HCT116 (cell line): ENCODE data around the gene CERT1. TPM values are rescaled to one million over a fixed set of nuclear protein-coding genes. Genes with fewer than 3 reads are reported as not detected.

Experiments used
- ATAC-seq: fragments of 200-7000 bp; cut with Tn5 transposase; 2 replicates; pipeline ENCODE4 v1.9.1; 2020; ENCODE audit warnings: mild to moderate bottlenecking, moderate library complexity
- BruUV-seq: library from RNA; stranded (reverse); fragments of 400-500 nt; replicated peaks from 2 replicates; lab custom pipeline; 2021; lab: Mats Ljungman, UMichigan
- CTCF ChIA-PET: fragments of 300-600 bp; sonication (Branson Sonifier 250); formaldehyde crosslinking; loops from one replicate; lab custom pipeline; 2021; ENCODE audit warnings: antibody characterized with exemption; lab: Charles Lee
- POLR2A ChIA-PET: fragments of 300-600, 350-600 bp; sonication (Branson Sonifier 250); formaldehyde crosslinking; loops from one replicate; lab custom pipeline; 2021; ENCODE audit warnings: antibody characterized with exemption; lab: Charles Lee
- RAD21 ChIA-PET, 2 experiments: fragments of 300-600 bp; sonication (Branson Sonifier 250); formaldehyde crosslinking; loops; one replicate each; lab custom pipeline; 2023; ENCODE audit warnings: low total read pairs in 2 of 2; ENCODE audit not compliant: uncharacterized antibody in 2 of 2, unreplicated experiment in 2 of 2, low non-redundant PET in 1 of 2; lab: Charles Lee
- DNase-seq: peaks from one replicate; pipeline ENCODE4 v3.0.0-alpha.2; 2010; ENCODE audit warnings: low read depth, low spot score
- H2AFZ ChIP-seq: fragments of 200-600 bp; shearing (Covaris generic), sonication (generic); 2 replicates; pipeline ENCODE4 v1.6.1; 2017; ENCODE audit warnings: low read depth, mixed run types, mixed read lengths, antibody characterized with exemption, low read length; ENCODE audit not compliant: poor library complexity, severe bottlenecking
- H3K27ac ChIP-seq: 2 replicates; pipeline ENCODE4 v1.5.1; 2012; ENCODE audit warnings: low read depth, low read length
- H3K27me3 ChIP-seq: fragments of 200-600 bp; sonication (generic); 2 replicates; pipeline ENCODE4 v1.6.1; 2016; ENCODE audit warnings: mixed run types, low read length, mixed read lengths; ENCODE audit not compliant: insufficient read depth
- H3K36me3 ChIP-seq, 2 experiments: fragments of 200-500 bp in 1 of 2; fragments of 200-600 bp in 1 of 2; sonication (Bioruptor generic) in 1 of 2; sonication (generic) in 1 of 2; 2 replicates each; pipeline versions ENCODE4 v1.5.1 to v1.6.1; 2014 to 2016; ENCODE audit warnings: low read length in 2 of 2, inconsistent platforms in 1 of 2, mixed read lengths in 1 of 2, mixed run types in 1 of 2; ENCODE audit not compliant: insufficient read depth in 2 of 2, control insufficient read depth in 1 of 2
- H3K4me1 ChIP-seq, 2 experiments: fragments of 200-600 bp in 1 of 2; sonication (generic) in 1 of 2; 2 replicates each; pipeline versions ENCODE4 v1.5.1 to v1.6.1; 2012 to 2017; ENCODE audit warnings: low read length in 2 of 2, inconsistent platforms in 1 of 2, mild to moderate bottlenecking in 1 of 2, mixed read lengths in 1 of 2, mixed run types in 1 of 2, moderate library complexity in 1 of 2; ENCODE audit not compliant: insufficient read depth in 2 of 2, control insufficient read depth in 1 of 2
- H3K4me2 ChIP-seq: fragments of 200-600 bp; sonication (generic); 2 replicates; pipeline ENCODE4 v1.6.1; 2017; ENCODE audit warnings: mixed run types, low read length, mixed read lengths
- H3K4me3 ChIP-seq, 2 experiments: fragments of 200-600 bp in 1 of 2; sonication (generic) in 1 of 2; replicated peaks in 1 of 2; 2 replicates each; pipeline ENCODE4 v1.5.1; 2011 to 2016; ENCODE audit warnings: low read length in 2 of 2, control low read depth in 1 of 2, low read depth in 1 of 2, mild to moderate bottlenecking in 1 of 2, mixed read lengths in 1 of 2, mixed run types in 1 of 2
- H3K79me2 ChIP-seq: fragments of 200-600 bp; sonication (generic); 2 replicates; pipeline ENCODE4 v1.6.1; 2017; ENCODE audit warnings: mild to moderate bottlenecking, mixed run types, low read length, moderate library complexity, mixed read lengths; ENCODE audit not compliant: insufficient read depth
- H3K9ac ChIP-seq: fragments of 200-600 bp; sonication (generic); 2 replicates; pipeline ENCODE4 v1.6.1; 2016; ENCODE audit warnings: low read length, mixed read lengths
- H3K9me2 ChIP-seq: fragments of 200-600 bp; sonication (generic), shearing (Covaris generic); 2 replicates; pipeline ENCODE4 v1.6.1; 2017; ENCODE audit warnings: mixed run types, mild to moderate bottlenecking, moderate library complexity; ENCODE audit not compliant: insufficient read depth
- H3K9me3 ChIP-seq, 2 experiments: fragments of 200-500 bp in 1 of 2; fragments of 200-600 bp in 1 of 2; sonication (Bioruptor generic) in 1 of 2; sonication (generic) in 1 of 2; 2 replicates each; pipeline ENCODE4 v1.6.1; 2014 to 2017; ENCODE audit warnings: low read length in 2 of 2, mixed read lengths in 2 of 2, inconsistent platforms in 1 of 2, low read depth in 1 of 2, mild to moderate bottlenecking in 1 of 2, mixed run types in 1 of 2, moderate library complexity in 1 of 2; ENCODE audit not compliant: control insufficient read depth in 1 of 2, insufficient read depth in 1 of 2
- H4K20me1 ChIP-seq: fragments of 200-600 bp; sonication (generic), shearing (Covaris generic); 2 replicates; pipeline ENCODE4 v1.6.1; 2017; ENCODE audit warnings: mixed run types, mild to moderate bottlenecking, moderate library complexity; ENCODE audit not compliant: insufficient read depth
- CBX3 ChIP-seq: IDR thresholded peaks from 2 replicates; pipeline ENCODE4 v1.6.1; 2012; ENCODE audit warnings: low read depth
- CEBPB ChIP-seq: IDR thresholded peaks from 2 replicates; pipeline ENCODE4 v1.6.1; 2012; ENCODE audit warnings: low read depth
- EGR1 ChIP-seq: IDR thresholded peaks from 2 replicates; pipeline ENCODE4 v1.6.1; 2012; ENCODE audit warnings: low read depth
- ELF1 ChIP-seq: IDR thresholded peaks from 2 replicates; pipeline ENCODE4 v1.6.1; 2012; ENCODE audit warnings: low read depth, borderline replicate concordance
- EZH2 ChIP-seq: fragments of 200-600 bp; sonication (generic); IDR thresholded peaks from 2 replicates; pipeline ENCODE4 v1.6.1; 2017; ENCODE audit warnings: antibody characterized with exemption, mixed run types
- FOSL1 ChIP-seq: IDR thresholded peaks from 2 replicates; pipeline ENCODE4 v1.6.1; 2012; ENCODE audit warnings: low read depth
- JUND ChIP-seq: IDR thresholded peaks from 2 replicates; pipeline ENCODE4 v1.6.1; 2012
- MAX ChIP-seq: IDR thresholded peaks from 2 replicates; pipeline ENCODE4 v1.6.1; 2012
- POLR2A ChIP-seq: IDR thresholded peaks from 2 replicates; pipeline ENCODE4 v1.7.0; 2011; ENCODE audit warnings: borderline replicate concordance; ENCODE audit not compliant: insufficient read depth, insufficient read length; ENCODE audit errors: extremely low read depth
- POLR2AphosphoS5 ChIP-seq: IDR thresholded peaks from 2 replicates; pipeline ENCODE4 v1.6.1; 2011; ENCODE audit warnings: mild to moderate bottlenecking, low read depth, low read length, moderate library complexity
- RAD21 ChIP-seq: IDR thresholded peaks from 2 replicates; pipeline ENCODE4 v1.6.1; 2012; ENCODE audit warnings: low read depth, mild to moderate bottlenecking
- SIN3A ChIP-seq: IDR thresholded peaks from 2 replicates; pipeline ENCODE4 v1.6.1; 2012; ENCODE audit warnings: low read depth
- SRF ChIP-seq: IDR thresholded peaks from 2 replicates; pipeline ENCODE4 v1.6.1; 2012; ENCODE audit warnings: low read depth
- YY1 ChIP-seq: IDR thresholded peaks from 2 replicates; pipeline ENCODE4 v1.6.1; 2011; ENCODE audit warnings: low read length, low read depth, moderate library complexity, mild to moderate bottlenecking; ENCODE audit not compliant: insufficient replicate concordance; ENCODE audit errors: extremely low read depth
- ZBTB33 ChIP-seq: IDR thresholded peaks from 2 replicates; pipeline ENCODE4 v1.6.1; 2011; ENCODE audit warnings: mild to moderate bottlenecking, low read length, moderate library complexity; ENCODE audit not compliant: insufficient replicate concordance; ENCODE audit errors: extremely low read depth
- ZFX ChIP-seq: fragments of 450-650 bp; IDR thresholded peaks from 2 replicates; pipeline ENCODE4 v1.6.1; 2017
- ZNF274 ChIP-seq: fragments of 200-500 bp; sonication (Bioruptor generic); IDR thresholded peaks from 2 replicates; pipeline ENCODE4 v1.6.1; 2014; ENCODE audit warnings: mild to moderate bottlenecking, low read depth, low read length, inconsistent platforms
- intact Hi-C: fragments of 100-400 bp; cut with micrococcal nuclease; formaldehyde crosslinking; loops from 2 replicates; pipeline ENCODE4 v1.10.0; 2022
- total RNA-seq: library from RNA; stranded (reverse); gene quantifications from one replicate; pipeline ENCODE4 v1.2.1, GENCODE V29; 2021; ENCODE audit not compliant: unreplicated experiment
- TF ChIP-seq, protein P1 (sequence below), 3 experiments: fragments of 200-600 bp in 1 of 3; sonication (generic) in 1 of 3; IDR thresholded peaks in 2 of 3; conservative IDR thresholded peaks in 1 of 3; 2 replicates each; pipeline ENCODE4 v1.5.1; 2012 to 2017; ENCODE audit warnings: low read depth in 2 of 3, low read length in 2 of 3, antibody characterized with exemption in 1 of 3, borderline replicate concordance in 1 of 3, control low read depth in 1 of 3, mild to moderate bottlenecking in 1 of 3, mixed read lengths in 1 of 3, mixed run types in 1 of 3, moderate library complexity in 1 of 3; ENCODE audit not compliant: insufficient read depth in 1 of 3

CERT1 gene
- total RNA-seq, 1 experiment from 2014 or later, result 22.8 TPM

DNA sequence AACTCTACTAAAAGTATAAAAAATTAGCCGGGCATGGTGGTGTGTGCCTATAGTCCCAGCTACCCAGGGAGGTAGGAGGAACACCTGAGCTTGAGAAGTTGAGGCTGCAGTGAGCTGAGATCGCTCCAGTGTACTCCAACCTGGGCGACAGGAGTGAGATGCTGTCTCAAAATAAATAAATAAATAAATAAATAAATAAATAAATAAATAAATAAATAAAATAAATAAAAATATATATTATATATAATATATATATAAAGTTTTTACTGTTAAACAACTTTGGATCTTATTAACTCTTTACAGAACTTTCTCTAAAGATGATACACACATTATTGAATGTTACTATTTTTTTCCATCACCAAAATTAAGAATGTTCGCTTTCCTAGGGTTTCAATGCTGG lies 136.0 kb downstream of the CERT1 start:
- Histone ChIP-seq H4K20me1 (no peaks in the 10 kb centered on the region), H3K9me3 (no peaks in the 10 kb centered on the region), H3K36me3 (0 out of 4 replicates have a peak, but pooled peaks cover 0 to 3% of the 10 kb centered on the region in 2 experiments), H3K9me2 (no peaks in the 10 kb centered on the region), H3K4me3 (no peak overlapping the region), H2AFZ (no peak overlapping the region), H3K4me2 (no peak overlapping the region), H3K9ac (no peak overlapping the region), H3K27ac (no peak overlapping the region), H3K4me1 (no peaks in the 10 kb centered on the region), H3K79me2 (no peaks in the 10 kb centered on the region), H3K27me3 (no peaks in the 10 kb centered on the region)
- intact Hi-C loops, result loop anchor here (10.0 kb wide), 1 partner anchor 309 kb away; no protein-coding TSS in a partner anchor
- no peak for TF ChIP-seq CEBPB
- TF ChIP-seq CBX3, result no peak
- TF ChIP-seq SIN3A, result no peak
- TF ChIP-seq ELF1, result no peak
- TF ChIP-seq, protein P1, sequence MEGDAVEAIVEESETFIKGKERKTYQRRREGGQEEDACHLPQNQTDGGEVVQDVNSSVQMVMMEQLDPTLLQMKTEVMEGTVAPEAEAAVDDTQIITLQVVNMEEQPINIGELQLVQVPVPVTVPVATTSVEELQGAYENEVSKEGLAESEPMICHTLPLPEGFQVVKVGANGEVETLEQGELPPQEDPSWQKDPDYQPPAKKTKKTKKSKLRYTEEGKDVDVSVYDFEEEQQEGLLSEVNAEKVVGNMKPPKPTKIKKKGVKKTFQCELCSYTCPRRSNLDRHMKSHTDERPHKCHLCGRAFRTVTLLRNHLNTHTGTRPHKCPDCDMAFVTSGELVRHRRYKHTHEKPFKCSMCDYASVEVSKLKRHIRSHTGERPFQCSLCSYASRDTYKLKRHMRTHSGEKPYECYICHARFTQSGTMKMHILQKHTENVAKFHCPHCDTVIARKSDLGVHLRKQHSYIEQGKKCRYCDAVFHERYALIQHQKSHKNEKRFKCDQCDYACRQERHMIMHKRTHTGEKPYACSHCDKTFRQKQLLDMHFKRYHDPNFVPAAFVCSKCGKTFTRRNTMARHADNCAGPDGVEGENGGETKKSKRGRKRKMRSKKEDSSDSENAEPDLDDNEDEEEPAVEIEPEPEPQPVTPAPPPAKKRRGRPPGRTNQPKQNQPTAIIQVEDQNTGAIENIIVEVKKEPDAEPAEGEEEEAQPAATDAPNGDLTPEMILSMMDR (IDR thresholded peaks at IDR 0.05 in 2 of 3, conservative IDR thresholded peaks at IDR 0.05 in 1 of 3; ENCODE audit: borderline replicate concordance in 1 of 3, insufficient read depth in 1 of 3, low read depth in 2 of 3, low read length in 2 of 3), result no peak
- TF ChIP-seq MAX, result no peak
- TF ChIP-seq SRF, result no peak
- TF ChIP-seq JUND, result no peak
- TF ChIP-seq EGR1, result no peak
- TF ChIP-seq POLR2AphosphoS5, result no peak
- no peak for TF ChIP-seq ZBTB33
- TF ChIP-seq FOSL1, result no peak
- no peak for TF ChIP-seq ZNF274
- TF ChIP-seq RAD21, result no peak
- TF ChIP-seq YY1, result no peak
- TF ChIP-seq POLR2A, result no peak
- no peak for TF ChIP-seq ZFX
- TF ChIP-seq EZH2, result no peak
- CTCF ChIA-PET, result interaction anchor here (1.3 kb wide), 1 partner anchor 39 kb away, joined by 3 read pairs; the partner anchor contains the start of gene HMGCR
- RAD21 ChIA-PET, result no interaction called here
- no TSS peak for BruUV-seq
- DNase-seq (no peak), ATAC-seq (no peak)
- POLR2A ChIA-PET, result no interaction called here
